HCT116 (cell line): ENCODE results near the gene MEF2B. TPM values are rescaled to one million over a fixed set of nuclear protein-coding genes. Genes with fewer than 3 reads are reported as not detected.

Experiments
- ATAC-seq: fragments of 200-7000 bp; cut with Tn5 transposase; 2 replicates; pipeline ENCODE4 v1.9.1; 2020; ENCODE audit warnings: mild to moderate bottlenecking, moderate library complexity
- BruUV-seq: library from RNA; stranded (reverse); fragments of 400-500 nt; replicated peaks from 2 replicates; lab custom pipeline; 2021; lab: Mats Ljungman, UMichigan
- CTCF ChIA-PET: fragments of 300-600 bp; sonication (Branson Sonifier 250); formaldehyde crosslinking; loops from one replicate; lab custom pipeline; 2021; ENCODE audit warnings: antibody characterized with exemption; lab: Charles Lee
- POLR2A ChIA-PET: fragments of 300-600, 350-600 bp; sonication (Branson Sonifier 250); formaldehyde crosslinking; loops from one replicate; lab custom pipeline; 2021; ENCODE audit warnings: antibody characterized with exemption; lab: Charles Lee
- RAD21 ChIA-PET, 2 experiments: fragments of 300-600 bp; sonication (Branson Sonifier 250); formaldehyde crosslinking; loops; one replicate each; lab custom pipeline; 2023; ENCODE audit warnings: low total read pairs in 2 of 2; ENCODE audit not compliant: uncharacterized antibody in 2 of 2, unreplicated experiment in 2 of 2, low non-redundant PET in 1 of 2; lab: Charles Lee
- DNase-seq: peaks from one replicate; pipeline ENCODE4 v3.0.0-alpha.2; 2010; ENCODE audit warnings: low read depth, low spot score
- H2AFZ ChIP-seq: fragments of 200-600 bp; shearing (Covaris generic), sonication (generic); 2 replicates; pipeline ENCODE4 v1.6.1; 2017; ENCODE audit warnings: low read depth, mixed run types, mixed read lengths, antibody characterized with exemption, low read length; ENCODE audit not compliant: poor library complexity, severe bottlenecking
- H3K27ac ChIP-seq: 2 replicates; pipeline ENCODE4 v1.5.1; 2012; ENCODE audit warnings: low read depth, low read length
- H3K27me3 ChIP-seq: fragments of 200-600 bp; sonication (generic); 2 replicates; pipeline ENCODE4 v1.6.1; 2016; ENCODE audit warnings: mixed run types, low read length, mixed read lengths; ENCODE audit not compliant: insufficient read depth
- H3K36me3 ChIP-seq, 2 experiments: fragments of 200-500 bp in 1 of 2; fragments of 200-600 bp in 1 of 2; sonication (Bioruptor generic) in 1 of 2; sonication (generic) in 1 of 2; 2 replicates each; pipeline versions ENCODE4 v1.5.1 to v1.6.1; 2014 to 2016; ENCODE audit warnings: low read length in 2 of 2, inconsistent platforms in 1 of 2, mixed read lengths in 1 of 2, mixed run types in 1 of 2; ENCODE audit not compliant: insufficient read depth in 2 of 2, control insufficient read depth in 1 of 2
- H3K4me1 ChIP-seq, 2 experiments: fragments of 200-600 bp in 1 of 2; sonication (generic) in 1 of 2; 2 replicates each; pipeline versions ENCODE4 v1.5.1 to v1.6.1; 2012 to 2017; ENCODE audit warnings: low read length in 2 of 2, inconsistent platforms in 1 of 2, mild to moderate bottlenecking in 1 of 2, mixed read lengths in 1 of 2, mixed run types in 1 of 2, moderate library complexity in 1 of 2; ENCODE audit not compliant: insufficient read depth in 2 of 2, control insufficient read depth in 1 of 2
- H3K4me2 ChIP-seq: fragments of 200-600 bp; sonication (generic); 2 replicates; pipeline ENCODE4 v1.6.1; 2017; ENCODE audit warnings: mixed run types, low read length, mixed read lengths
- H3K4me3 ChIP-seq, 2 experiments: fragments of 200-600 bp in 1 of 2; sonication (generic) in 1 of 2; replicated peaks in 1 of 2; 2 replicates each; pipeline ENCODE4 v1.5.1; 2011 to 2016; ENCODE audit warnings: low read length in 2 of 2, control low read depth in 1 of 2, low read depth in 1 of 2, mild to moderate bottlenecking in 1 of 2, mixed read lengths in 1 of 2, mixed run types in 1 of 2
- H3K79me2 ChIP-seq: fragments of 200-600 bp; sonication (generic); 2 replicates; pipeline ENCODE4 v1.6.1; 2017; ENCODE audit warnings: mild to moderate bottlenecking, mixed run types, low read length, moderate library complexity, mixed read lengths; ENCODE audit not compliant: insufficient read depth
- H3K9ac ChIP-seq: fragments of 200-600 bp; sonication (generic); 2 replicates; pipeline ENCODE4 v1.6.1; 2016; ENCODE audit warnings: low read length, mixed read lengths
- H3K9me2 ChIP-seq: fragments of 200-600 bp; sonication (generic), shearing (Covaris generic); 2 replicates; pipeline ENCODE4 v1.6.1; 2017; ENCODE audit warnings: mixed run types, mild to moderate bottlenecking, moderate library complexity; ENCODE audit not compliant: insufficient read depth
- H3K9me3 ChIP-seq, 2 experiments: fragments of 200-500 bp in 1 of 2; fragments of 200-600 bp in 1 of 2; sonication (Bioruptor generic) in 1 of 2; sonication (generic) in 1 of 2; 2 replicates each; pipeline ENCODE4 v1.6.1; 2014 to 2017; ENCODE audit warnings: low read length in 2 of 2, mixed read lengths in 2 of 2, inconsistent platforms in 1 of 2, low read depth in 1 of 2, mild to moderate bottlenecking in 1 of 2, mixed run types in 1 of 2, moderate library complexity in 1 of 2; ENCODE audit not compliant: control insufficient read depth in 1 of 2, insufficient read depth in 1 of 2
- H4K20me1 ChIP-seq: fragments of 200-600 bp; sonication (generic), shearing (Covaris generic); 2 replicates; pipeline ENCODE4 v1.6.1; 2017; ENCODE audit warnings: mixed run types, mild to moderate bottlenecking, moderate library complexity; ENCODE audit not compliant: insufficient read depth
- CEBPB ChIP-seq: IDR thresholded peaks from 2 replicates; pipeline ENCODE4 v1.6.1; 2012; ENCODE audit warnings: low read depth
- ELF1 ChIP-seq: IDR thresholded peaks from 2 replicates; pipeline ENCODE4 v1.6.1; 2012; ENCODE audit warnings: low read depth, borderline replicate concordance
- EZH2 ChIP-seq: fragments of 200-600 bp; sonication (generic); IDR thresholded peaks from 2 replicates; pipeline ENCODE4 v1.6.1; 2017; ENCODE audit warnings: antibody characterized with exemption, mixed run types
- FOSL1 ChIP-seq: IDR thresholded peaks from 2 replicates; pipeline ENCODE4 v1.6.1; 2012; ENCODE audit warnings: low read depth
- POLR2A ChIP-seq: IDR thresholded peaks from 2 replicates; pipeline ENCODE4 v1.7.0; 2011; ENCODE audit warnings: borderline replicate concordance; ENCODE audit not compliant: insufficient read depth, insufficient read length; ENCODE audit errors: extremely low read depth
- POLR2AphosphoS5 ChIP-seq: IDR thresholded peaks from 2 replicates; pipeline ENCODE4 v1.6.1; 2011; ENCODE audit warnings: mild to moderate bottlenecking, low read depth, low read length, moderate library complexity
- SIN3A ChIP-seq: IDR thresholded peaks from 2 replicates; pipeline ENCODE4 v1.6.1; 2012; ENCODE audit warnings: low read depth
- SP1 ChIP-seq: IDR thresholded peaks from 2 replicates; pipeline ENCODE4 v1.6.1; 2012; ENCODE audit warnings: low read depth
- YY1 ChIP-seq: IDR thresholded peaks from 2 replicates; pipeline ENCODE4 v1.6.1; 2011; ENCODE audit warnings: low read length, low read depth, moderate library complexity, mild to moderate bottlenecking; ENCODE audit not compliant: insufficient replicate concordance; ENCODE audit errors: extremely low read depth
- ZFX ChIP-seq: fragments of 450-650 bp; IDR thresholded peaks from 2 replicates; pipeline ENCODE4 v1.6.1; 2017
- ZNF274 ChIP-seq: fragments of 200-500 bp; sonication (Bioruptor generic); IDR thresholded peaks from 2 replicates; pipeline ENCODE4 v1.6.1; 2014; ENCODE audit warnings: mild to moderate bottlenecking, low read depth, low read length, inconsistent platforms
- intact Hi-C: fragments of 100-400 bp; cut with micrococcal nuclease; formaldehyde crosslinking; loops from 2 replicates; pipeline ENCODE4 v1.10.0; 2022
- total RNA-seq: library from RNA; stranded (reverse); gene quantifications from one replicate; pipeline ENCODE4 v1.2.1, GENCODE V29; 2021; ENCODE audit not compliant: unreplicated experiment
- TF ChIP-seq, protein P1 (sequence below): IDR thresholded peaks from 2 replicates; pipeline ENCODE4 v1.6.1; 2011; ENCODE audit warnings: mild to moderate bottlenecking, low read length, moderate library complexity; ENCODE audit not compliant: insufficient replicate concordance; ENCODE audit errors: extremely low read depth
- TF ChIP-seq, protein P2 (sequence below): IDR thresholded peaks from 2 replicates; pipeline ENCODE4 v1.6.1; 2012; ENCODE audit warnings: low read depth
- TF ChIP-seq, protein P3 (sequence below): IDR thresholded peaks from 2 replicates; pipeline ENCODE4 v1.6.1; 2012
- TF ChIP-seq, protein P4 (sequence below): IDR thresholded peaks from 2 replicates; pipeline ENCODE4 v1.6.1; 2012

Gene MEF2B
- total RNA-seq, 1 experiment from 2014 or later = 7.9 TPM

DNA sequence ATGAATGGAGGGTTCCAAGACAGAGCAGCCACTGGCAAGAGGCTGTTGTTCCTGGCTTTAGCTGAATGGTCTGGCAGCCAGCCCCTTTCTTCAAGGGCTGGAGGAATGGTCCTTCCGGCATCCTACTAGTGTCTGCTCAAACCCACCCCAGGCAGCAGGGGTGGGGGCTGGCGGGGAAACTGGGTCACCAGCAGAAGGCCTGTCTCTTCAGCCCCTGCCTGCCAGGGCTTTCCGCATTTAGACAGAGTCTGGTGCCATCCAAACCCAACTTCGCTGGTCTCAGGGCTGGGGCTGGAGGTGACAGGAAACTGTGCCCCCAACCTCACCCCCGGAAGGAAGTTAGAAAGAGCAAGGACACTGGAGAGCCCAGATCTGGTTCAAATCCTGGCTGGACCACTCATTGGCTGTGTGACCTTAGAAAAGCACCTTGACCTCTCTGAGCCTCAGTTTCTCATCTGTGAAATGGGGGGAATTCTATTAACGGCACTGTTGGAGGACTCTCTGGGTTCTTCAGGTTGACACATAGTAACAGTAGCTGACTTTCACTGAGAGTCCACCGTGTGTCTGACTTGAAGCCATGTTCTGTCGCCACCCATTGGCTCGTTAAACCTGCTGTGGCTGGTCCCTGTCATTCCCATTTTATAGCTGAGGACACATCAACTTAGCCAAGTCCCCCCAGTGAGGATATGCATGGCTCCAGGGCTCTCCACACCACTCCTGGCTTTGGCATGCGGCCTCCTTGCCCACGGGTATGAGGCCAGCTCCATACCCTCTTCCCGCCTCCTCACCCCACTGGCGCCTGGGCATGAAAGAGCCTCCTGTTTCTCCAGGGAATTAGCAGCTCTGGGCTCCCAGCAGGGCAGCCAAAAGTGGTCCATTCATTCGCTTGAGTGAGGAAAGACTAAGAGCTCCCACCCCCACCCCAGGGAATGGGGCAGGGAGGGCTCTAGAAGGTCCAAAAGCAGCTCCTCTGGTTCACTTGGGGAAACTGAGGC, 35.6 kb upstream of the MEF2B start (continued):
- TF ChIP-seq ELF1 (no peak), CEBPB (no peak), EZH2 (no peak), POLR2A (no peak), ZFX (no peak)
- TF ChIP-seq, protein P1, sequence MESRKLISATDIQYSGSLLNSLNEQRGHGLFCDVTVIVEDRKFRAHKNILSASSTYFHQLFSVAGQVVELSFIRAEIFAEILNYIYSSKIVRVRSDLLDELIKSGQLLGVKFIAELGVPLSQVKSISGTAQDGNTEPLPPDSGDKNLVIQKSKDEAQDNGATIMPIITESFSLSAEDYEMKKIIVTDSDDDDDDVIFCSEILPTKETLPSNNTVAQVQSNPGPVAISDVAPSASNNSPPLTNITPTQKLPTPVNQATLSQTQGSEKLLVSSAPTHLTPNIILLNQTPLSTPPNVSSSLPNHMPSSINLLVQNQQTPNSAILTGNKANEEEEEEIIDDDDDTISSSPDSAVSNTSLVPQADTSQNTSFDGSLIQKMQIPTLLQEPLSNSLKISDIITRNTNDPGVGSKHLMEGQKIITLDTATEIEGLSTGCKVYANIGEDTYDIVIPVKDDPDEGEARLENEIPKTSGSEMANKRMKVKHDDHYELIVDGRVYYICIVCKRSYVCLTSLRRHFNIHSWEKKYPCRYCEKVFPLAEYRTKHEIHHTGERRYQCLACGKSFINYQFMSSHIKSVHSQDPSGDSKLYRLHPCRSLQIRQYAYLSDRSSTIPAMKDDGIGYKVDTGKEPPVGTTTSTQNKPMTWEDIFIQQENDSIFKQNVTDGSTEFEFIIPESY = no peak

DNA sequence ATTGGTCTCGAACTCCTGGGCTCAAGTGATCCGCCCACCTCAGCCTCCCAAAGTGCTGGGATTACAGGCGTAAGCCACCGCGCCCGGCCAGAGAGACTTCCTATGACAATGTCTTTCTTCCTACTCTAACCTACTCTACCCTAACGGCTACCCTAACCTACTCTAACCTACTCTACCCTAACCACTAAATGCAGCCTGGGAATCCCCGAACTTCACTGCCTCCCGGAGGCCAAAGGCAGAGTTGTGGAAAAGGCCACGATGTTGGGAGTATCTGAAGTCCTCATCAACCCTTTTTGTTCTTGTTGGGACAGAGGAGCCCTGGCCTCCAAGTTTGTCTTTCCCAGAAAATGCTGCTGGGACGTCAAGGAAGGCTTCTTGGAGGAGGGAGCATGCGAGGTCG, 34.1 kb upstream of the MEF2B start:
- H3K9me2 ChIP-seq = no peaks in the 10 kb centered on the region
- RAD21 ChIA-PET = no interaction called here
- H3K9me3 ChIP-seq = no peaks in the 10 kb centered on the region
- H3K27me3 ChIP-seq = no peaks in the 10 kb centered on the region
- H4K20me1 ChIP-seq = no peaks in the 10 kb centered on the region
- H3K4me3 ChIP-seq = no peak overlapping the region
- H3K27ac ChIP-seq = no peak overlapping the region; the same call in 1 of the 2 replicates
- ATAC-seq (no peak), DNase-seq (no peak)
- H3K9ac ChIP-seq = no peak overlapping the region
- peaks cover 10 to 36% of the 10 kb centered on the region in 2 experiments; a peak in 3 of 4 replicates for H3K4me1 ChIP-seq
- peaks cover 3 to 8% of the 10 kb centered on the region in 2 experiments; a peak in 1 of 4 replicates for H3K36me3 ChIP-seq
- H3K4me2 ChIP-seq = no peak overlapping the region
- CTCF ChIA-PET = no interaction called here
- no TSS peak for BruUV-seq
- POLR2A ChIA-PET = interaction anchor here (1.6 kb wide), 1 partner anchor 21 kb away, joined by 5 read pairs; no protein-coding TSS in a partner anchor
- peaks cover 22% of the 10 kb centered on the region for H3K79me2 ChIP-seq
- intact Hi-C loops = no loop called here
- H2AFZ ChIP-seq = no peak overlapping the region
- TF ChIP-seq ZFX = no peak
- no peak for TF ChIP-seq CEBPB
- no peak for TF ChIP-seq FOSL1
- TF ChIP-seq, protein P2, sequence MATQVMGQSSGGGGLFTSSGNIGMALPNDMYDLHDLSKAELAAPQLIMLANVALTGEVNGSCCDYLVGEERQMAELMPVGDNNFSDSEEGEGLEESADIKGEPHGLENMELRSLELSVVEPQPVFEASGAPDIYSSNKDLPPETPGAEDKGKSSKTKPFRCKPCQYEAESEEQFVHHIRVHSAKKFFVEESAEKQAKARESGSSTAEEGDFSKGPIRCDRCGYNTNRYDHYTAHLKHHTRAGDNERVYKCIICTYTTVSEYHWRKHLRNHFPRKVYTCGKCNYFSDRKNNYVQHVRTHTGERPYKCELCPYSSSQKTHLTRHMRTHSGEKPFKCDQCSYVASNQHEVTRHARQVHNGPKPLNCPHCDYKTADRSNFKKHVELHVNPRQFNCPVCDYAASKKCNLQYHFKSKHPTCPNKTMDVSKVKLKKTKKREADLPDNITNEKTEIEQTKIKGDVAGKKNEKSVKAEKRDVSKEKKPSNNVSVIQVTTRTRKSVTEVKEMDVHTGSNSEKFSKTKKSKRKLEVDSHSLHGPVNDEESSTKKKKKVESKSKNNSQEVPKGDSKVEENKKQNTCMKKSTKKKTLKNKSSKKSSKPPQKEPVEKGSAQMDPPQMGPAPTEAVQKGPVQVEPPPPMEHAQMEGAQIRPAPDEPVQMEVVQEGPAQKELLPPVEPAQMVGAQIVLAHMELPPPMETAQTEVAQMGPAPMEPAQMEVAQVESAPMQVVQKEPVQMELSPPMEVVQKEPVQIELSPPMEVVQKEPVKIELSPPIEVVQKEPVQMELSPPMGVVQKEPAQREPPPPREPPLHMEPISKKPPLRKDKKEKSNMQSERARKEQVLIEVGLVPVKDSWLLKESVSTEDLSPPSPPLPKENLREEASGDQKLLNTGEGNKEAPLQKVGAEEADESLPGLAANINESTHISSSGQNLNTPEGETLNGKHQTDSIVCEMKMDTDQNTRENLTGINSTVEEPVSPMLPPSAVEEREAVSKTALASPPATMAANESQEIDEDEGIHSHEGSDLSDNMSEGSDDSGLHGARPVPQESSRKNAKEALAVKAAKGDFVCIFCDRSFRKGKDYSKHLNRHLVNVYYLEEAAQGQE = no peak
- TF ChIP-seq, protein P3, sequence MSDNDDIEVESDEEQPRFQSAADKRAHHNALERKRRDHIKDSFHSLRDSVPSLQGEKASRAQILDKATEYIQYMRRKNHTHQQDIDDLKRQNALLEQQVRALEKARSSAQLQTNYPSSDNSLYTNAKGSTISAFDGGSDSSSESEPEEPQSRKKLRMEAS = no peak
- TF ChIP-seq, protein P1 = no peak
- TF ChIP-seq ZNF274 = no peak
- TF ChIP-seq, protein P4, sequence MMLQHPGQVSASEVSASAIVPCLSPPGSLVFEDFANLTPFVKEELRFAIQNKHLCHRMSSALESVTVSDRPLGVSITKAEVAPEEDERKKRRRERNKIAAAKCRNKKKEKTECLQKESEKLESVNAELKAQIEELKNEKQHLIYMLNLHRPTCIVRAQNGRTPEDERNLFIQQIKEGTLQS = no peak
- no peak for TF ChIP-seq EZH2
- no peak for TF ChIP-seq SP1
- no peak for TF ChIP-seq YY1
- no peak for TF ChIP-seq POLR2AphosphoS5
- no peak for TF ChIP-seq SIN3A
